ENCODE data around the gene FAM228A. TPM values are rescaled to one million over a fixed set of nuclear protein-coding genes. Genes with fewer than 3 reads are reported as not detected.

Gene FAM228A
- total and polyA plus RNA-seq, 2 of the 4 experiments (the other 2 are of a cell fraction): not detected

- no peak overlapping the region for H4K91ac ChIP-seq (ENCODE audit: insufficient read depth, low read depth, low read length)
- no peak overlapping the region for H3K9ac ChIP-seq (ENCODE audit: low read depth, low read length)
- H3K36me3 ChIP-seq (ENCODE audit: control insufficient read depth, insufficient read depth, low read length): peaks cover 34% of the 10 kb centered on the region
- H3K4me3 ChIP-seq (ENCODE audit: insufficient read depth, low read depth, low read length): no peak overlapping the region
- DNase-seq: no peak
- H3K18ac ChIP-seq (ENCODE audit: low read depth, low read length): no peak overlapping the region
- no peak for TF ChIP-seq SMC3 (IDR thresholded peaks at IDR 0.05; ENCODE audit: low read depth, low read length)
- TF ChIP-seq BHLHE40 (IDR thresholded peaks at IDR 0.05; ENCODE audit: low read depth, low read length): no peak
- TF ChIP-seq FOS (IDR thresholded peaks at IDR 0.05; ENCODE audit: low read depth, low read length): no peak
- TF ChIP-seq MXI1 (IDR thresholded peaks at IDR 0.05; ENCODE audit: borderline replicate concordance, low read depth, low read length): no peak
- TF ChIP-seq POLR2A (IDR thresholded peaks at IDR 0.05; ENCODE audit: low read depth, low read length): no peak
- TF ChIP-seq CHD1 (IDR thresholded peaks at IDR 0.05; ENCODE audit: low read depth, low read length): no peak
- no peak for TF ChIP-seq RFX5 (IDR thresholded peaks at IDR 0.05; ENCODE audit: low read depth, low read length)
- TF ChIP-seq ELK1 (IDR thresholded peaks at IDR 0.05; ENCODE audit: borderline replicate concordance, low read depth, low read length): no peak
- no peak for TF ChIP-seq RAD21 (IDR thresholded peaks at IDR 0.05; ENCODE audit: low read length)
- TF ChIP-seq, protein P1, sequence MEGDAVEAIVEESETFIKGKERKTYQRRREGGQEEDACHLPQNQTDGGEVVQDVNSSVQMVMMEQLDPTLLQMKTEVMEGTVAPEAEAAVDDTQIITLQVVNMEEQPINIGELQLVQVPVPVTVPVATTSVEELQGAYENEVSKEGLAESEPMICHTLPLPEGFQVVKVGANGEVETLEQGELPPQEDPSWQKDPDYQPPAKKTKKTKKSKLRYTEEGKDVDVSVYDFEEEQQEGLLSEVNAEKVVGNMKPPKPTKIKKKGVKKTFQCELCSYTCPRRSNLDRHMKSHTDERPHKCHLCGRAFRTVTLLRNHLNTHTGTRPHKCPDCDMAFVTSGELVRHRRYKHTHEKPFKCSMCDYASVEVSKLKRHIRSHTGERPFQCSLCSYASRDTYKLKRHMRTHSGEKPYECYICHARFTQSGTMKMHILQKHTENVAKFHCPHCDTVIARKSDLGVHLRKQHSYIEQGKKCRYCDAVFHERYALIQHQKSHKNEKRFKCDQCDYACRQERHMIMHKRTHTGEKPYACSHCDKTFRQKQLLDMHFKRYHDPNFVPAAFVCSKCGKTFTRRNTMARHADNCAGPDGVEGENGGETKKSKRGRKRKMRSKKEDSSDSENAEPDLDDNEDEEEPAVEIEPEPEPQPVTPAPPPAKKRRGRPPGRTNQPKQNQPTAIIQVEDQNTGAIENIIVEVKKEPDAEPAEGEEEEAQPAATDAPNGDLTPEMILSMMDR (conservative IDR thresholded peaks at IDR 0.05; ENCODE audit: low read depth, low read length): no peak
- TF ChIP-seq NFE2L2 (IDR thresholded peaks at IDR 0.05; ENCODE audit: low read depth, low read length): no peak
- TF ChIP-seq RCOR1 (IDR thresholded peaks at IDR 0.05; ENCODE audit: insufficient replicate concordance, low read length): no peak
- TF ChIP-seq USF2 (IDR thresholded peaks at IDR 0.05; ENCODE audit: low read depth, low read length): no peak
- TF ChIP-seq MAZ (IDR thresholded peaks at IDR 0.05; ENCODE audit: borderline replicate concordance, low read depth, low read length): no peak
- no peak for TF ChIP-seq MAFK (IDR thresholded peaks at IDR 0.05; ENCODE audit: low read depth, low read length)
- H3K27me3 ChIP-seq (ENCODE audit: control insufficient read depth, insufficient read depth, low read length): no peaks in the 10 kb centered on the region
- no peaks in the 10 kb centered on the region for H4K20me1 ChIP-seq (ENCODE audit: insufficient read depth, low read length)
- no peak overlapping the region for H2BK5ac ChIP-seq (ENCODE audit: low read depth, low read length, poor library complexity, severe bottlenecking)
- dilution Hi-C loops (cut with HindIII; ENCODE audit: low sequenced_read_pairs, unreplicated experiment): no loop called here
- H3K14ac ChIP-seq (replicated peaks; ENCODE audit: low read depth, low read length): no peak overlapping the region
- in situ Hi-C loops (cut with MboI; ENCODE audit: low sequenced_read_pairs): no loop called here
- no peak overlapping the region for H3K27ac ChIP-seq (ENCODE audit: insufficient read depth, low read length)
- H2BK20ac ChIP-seq (ENCODE audit: low read depth, low read length): no peak overlapping the region
- no peak overlapping the region for H3K4me2 ChIP-seq (ENCODE audit: low read depth, low read length)
- BruUV-seq (replicated peaks): no TSS peak
- H3K4ac ChIP-seq (ENCODE audit: low read depth, low read length): no peak overlapping the region
- no peak overlapping the region for H3K56ac ChIP-seq (ENCODE audit: extremely low read depth, insufficient read depth, low read length)
- whole genome bisulfite sequencing, 2 experiments (ENCODE audit: extremely low coverage in 2 of 2, insufficient read length in 1 of 2): 59% methylated on average over 2 of the region's 7 CpGs; no CpG with 5 or more reads in 1 of the 2 experiments
- intact Hi-C loops (cut with micrococcal nuclease): no loop called here
- no peaks in the 10 kb centered on the region for H3K79me1 ChIP-seq (ENCODE audit: low read depth in 1 of 2, low read length in 2 of 2)
- ChIA-PET CTCF (no interaction called here), POLR2A (ENCODE audit: unreplicated experiment) (no interaction called here)
- H4K8ac ChIP-seq (ENCODE audit: low read depth in 2 of 2, low read length in 2 of 2): no peak overlapping the region
- H3K9me1 ChIP-seq (ENCODE audit: insufficient read depth, low read length): no peaks in the 10 kb centered on the region
- no peak for ATAC-seq (ENCODE audit: low read depth)
- no peak overlapping the region for H2BK120ac ChIP-seq (ENCODE audit: low read depth, low read length)
- H2BK15ac ChIP-seq (ENCODE audit: low read depth, low read length): no peak overlapping the region
- H3K4me1 ChIP-seq (ENCODE audit: control insufficient read depth, insufficient read depth, low read length): no peaks in the 10 kb centered on the region
- no peak overlapping the region for H2AFZ ChIP-seq (replicated peaks; ENCODE audit: low read length, poor library complexity)
- H3K9me3 ChIP-seq (ENCODE audit: control insufficient read depth, insufficient read depth, low read length): no peaks in the 10 kb centered on the region
- H2AK9ac ChIP-seq (replicated peaks; ENCODE audit: low read depth, low read length, poor library complexity): no peak overlapping the region
- no peak overlapping the region for H4K5ac ChIP-seq (ENCODE audit: low read depth, low read length)
- H2AK5ac ChIP-seq (ENCODE audit: low read depth, low read length): no peak overlapping the region
- no peak overlapping the region for H3K23ac ChIP-seq (ENCODE audit: low read depth, low read length)
Observed at GRCh38 chr2:24211408-24211807, 36.6 kb downstream of the FAM228A start.
